Measurements from ENCODE around the gene MYO18A.
"Not testable (repeated sequence)": the region's sequence is repeated elsewhere in the genome, so short reads cannot be mapped to it uniquely, and the experiment has no call there.

Gene MYO18A

DNA sequence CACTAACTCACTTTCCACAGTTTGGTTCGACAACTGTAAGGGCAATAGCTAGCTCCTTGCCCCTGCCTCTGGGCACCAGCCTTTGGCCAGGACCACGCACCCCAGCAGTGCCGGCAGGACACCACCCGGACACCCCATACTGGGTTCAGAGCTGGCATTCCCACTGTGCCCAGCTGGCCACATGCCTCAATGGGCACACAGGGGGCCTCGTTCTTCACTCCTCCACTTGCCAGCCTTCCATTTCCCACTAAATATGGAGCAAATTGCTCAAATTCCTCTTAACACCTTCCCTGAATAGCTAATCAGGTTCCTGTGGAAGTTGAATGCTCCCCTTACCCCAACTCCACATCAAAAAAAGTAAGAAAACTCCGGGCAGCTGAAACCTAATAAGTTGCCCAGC is 84.8 kb downstream of the MYO18A start:
- no peak for DNase-seq

DNA sequence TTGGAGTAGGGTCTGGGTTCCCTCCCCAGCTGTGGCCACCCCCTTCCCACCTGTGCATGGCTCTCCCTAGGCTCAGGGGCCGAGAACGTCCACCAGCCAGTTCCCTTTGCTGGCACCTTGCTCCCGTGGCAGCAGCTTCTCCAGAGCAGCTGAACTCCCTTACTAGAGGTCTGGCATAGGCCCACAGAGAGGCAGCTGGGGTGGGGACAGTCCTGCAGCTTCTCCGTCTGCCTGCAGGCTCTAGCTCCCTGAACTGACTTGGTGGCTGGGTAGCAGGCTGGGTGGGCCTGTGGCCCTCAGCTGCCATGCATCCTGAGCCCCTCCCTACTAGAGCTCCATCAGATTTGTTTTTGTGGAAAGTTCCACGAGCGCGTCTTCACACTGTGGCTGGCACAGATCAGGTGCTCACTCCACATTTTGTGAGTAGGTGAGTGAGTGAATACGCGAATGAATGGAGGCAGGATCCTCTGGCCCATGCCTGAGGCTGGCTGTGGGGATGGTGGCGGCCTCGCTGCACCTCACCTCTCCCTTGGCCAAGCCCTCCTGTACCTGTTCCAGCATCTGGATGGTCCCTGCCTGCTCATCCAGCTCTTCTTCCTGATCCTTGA is 86.0 kb downstream of the MYO18A start:
- no peak for DNase-seq

DNA sequence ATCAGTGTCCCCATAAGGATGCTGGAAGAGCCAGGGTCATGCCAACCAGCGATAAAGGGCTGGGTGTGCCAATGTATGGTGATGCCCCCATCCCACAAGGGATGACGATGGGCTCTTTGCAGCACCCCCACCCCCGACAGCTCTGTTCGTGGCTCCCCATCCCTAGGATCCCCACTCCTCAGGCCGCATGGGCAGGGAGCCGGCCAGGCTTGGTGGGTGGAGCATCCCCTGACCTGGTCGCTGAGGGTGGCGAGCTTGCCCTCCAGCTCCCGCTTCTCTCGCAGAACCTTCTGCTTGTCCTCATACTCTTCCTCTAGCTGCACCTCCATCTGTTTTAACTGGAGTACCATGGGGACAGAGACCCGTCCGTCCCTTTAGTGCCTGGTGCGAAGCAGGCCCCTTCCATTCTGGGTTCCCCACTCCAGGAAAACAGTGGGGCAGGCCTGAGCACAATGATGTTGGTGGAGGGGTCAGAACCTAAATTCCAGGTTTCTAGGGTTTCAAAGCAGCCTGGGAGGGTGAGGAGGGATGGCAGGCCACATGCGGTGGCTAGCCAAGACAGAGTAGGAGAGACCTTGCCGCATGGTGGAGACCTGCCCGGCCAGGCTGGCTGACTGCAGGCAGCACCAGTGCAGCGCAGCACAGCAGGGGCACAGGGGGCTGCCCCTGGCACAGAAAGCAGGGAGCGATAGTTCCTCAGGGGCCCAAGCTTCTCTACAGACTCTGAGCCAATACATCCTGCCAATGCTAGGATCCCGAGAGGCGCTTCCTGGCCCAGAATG is 86.9 kb downstream of the MYO18A start:
- DNase-seq, result no peak

DNA sequence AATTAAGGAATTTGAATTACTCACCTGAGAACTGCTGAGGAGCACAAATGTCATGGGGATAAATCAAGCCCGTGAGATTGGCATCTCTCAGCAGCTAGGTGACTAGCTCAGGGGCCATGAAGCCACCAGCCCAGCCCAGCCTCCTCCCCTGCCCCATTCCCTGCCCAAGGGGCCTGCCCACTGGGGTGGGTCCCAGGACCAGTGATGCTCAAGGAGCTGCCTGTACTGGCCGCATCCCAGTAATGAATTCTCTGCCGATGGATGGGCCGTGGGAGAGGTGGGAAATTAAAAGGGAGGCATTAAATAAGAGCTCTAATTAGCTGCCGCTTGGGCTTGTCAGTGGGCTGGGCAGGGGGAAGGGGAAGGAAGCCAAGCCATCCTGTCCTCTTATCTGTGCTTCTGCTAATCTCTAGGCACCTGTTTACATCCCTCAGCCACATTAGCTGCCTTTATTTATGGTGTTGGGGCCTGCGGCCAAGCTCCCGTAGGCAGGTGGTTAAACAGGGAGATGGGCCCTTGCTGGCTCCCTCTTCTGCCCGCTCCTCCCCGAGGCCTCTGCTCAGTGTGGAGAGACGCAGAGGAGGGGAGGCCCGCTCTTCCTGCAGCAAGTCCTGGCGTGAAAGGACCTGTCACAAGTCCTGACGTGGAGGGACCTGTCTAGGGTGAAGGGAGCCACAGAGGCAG is 88.5 kb downstream of the MYO18A start:
- no peak for DNase-seq

DNA sequence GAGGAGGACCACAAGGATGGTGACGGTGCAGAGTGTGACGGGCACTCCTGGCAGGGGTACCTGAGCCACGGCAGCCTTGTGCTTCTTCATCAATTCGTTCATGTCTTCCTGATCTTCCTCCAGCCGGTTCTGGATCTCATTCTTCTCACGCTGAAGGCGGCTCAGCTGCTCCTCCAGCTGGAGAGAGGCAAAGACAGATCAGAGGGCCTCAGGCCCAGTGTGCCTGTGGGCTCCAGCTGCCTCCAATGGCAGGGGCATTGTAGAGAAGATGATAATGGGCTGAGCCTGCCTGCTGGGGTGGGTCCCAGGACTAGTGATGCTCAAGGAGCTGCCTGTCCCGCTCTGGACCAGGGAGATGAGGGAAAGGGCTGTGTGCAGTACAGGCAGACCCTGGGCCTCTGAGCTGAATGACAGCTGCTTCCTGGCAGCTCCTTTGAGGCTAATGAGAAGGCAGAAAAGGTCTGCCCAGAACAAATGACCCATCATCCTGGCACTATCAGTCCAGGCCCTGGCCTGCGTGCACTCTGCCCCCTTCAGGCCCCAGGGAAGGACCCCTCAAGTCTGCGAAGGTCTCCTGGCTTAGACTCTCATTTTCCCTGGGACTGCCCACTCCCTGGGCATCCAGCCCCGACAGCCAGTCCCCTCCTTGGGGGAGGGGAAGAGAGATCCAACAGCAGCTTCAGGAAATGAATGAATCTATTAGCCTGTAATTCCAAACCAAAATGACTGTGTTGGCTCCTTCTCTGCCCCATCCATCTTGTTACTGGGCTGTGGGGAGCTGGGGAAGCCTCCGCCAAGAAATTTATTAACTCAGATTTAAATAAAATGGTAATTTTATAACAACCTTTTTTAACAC is 89.2 kb downstream of the MYO18A start:
- DNase-seq, result no peak

DNA sequence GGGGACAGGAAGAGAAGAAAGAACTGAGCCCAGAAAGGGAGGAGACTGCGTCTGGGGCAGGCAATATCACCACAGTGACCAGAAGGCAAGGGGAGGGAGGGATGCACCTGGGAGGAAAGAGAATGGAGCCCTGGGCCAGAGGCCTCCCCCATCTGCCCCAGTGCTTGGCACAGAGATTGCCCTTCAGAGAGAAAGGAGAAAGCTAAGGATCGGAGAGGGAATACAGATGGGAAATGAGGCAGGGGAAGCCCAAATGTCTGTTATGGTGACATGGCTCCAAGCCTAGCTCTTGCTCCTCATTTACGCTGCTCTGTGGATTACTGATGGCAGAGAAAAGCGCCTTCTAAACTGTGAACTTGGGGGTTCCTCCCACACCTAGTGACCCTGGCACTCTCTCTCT is 90.1 kb downstream of the MYO18A start:
- no peak for DNase-seq

DNA sequence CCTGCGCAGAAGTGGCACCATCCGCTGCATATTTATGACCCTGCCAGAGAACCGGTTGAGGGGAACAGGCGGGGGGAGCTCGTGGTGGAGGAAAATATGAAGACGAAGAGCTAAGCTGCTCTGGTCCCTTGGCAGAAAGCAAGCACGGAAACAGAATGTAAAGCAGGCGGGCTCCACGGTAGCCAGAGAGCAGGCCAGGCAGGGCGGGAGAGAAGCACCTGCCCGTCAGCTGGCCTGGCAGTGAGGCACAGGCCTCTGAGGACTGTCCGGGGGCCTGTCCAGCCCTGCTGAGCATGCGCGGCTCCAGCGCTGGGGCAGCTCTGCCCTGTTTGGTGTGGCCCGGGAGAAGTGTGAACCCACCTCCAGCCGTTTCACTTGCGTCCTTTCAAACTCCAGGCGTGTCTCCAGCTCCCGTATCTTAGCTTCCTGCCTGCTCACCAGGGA is 90.6 kb downstream of the MYO18A start:
- DNase-seq, result no peak

DNA sequence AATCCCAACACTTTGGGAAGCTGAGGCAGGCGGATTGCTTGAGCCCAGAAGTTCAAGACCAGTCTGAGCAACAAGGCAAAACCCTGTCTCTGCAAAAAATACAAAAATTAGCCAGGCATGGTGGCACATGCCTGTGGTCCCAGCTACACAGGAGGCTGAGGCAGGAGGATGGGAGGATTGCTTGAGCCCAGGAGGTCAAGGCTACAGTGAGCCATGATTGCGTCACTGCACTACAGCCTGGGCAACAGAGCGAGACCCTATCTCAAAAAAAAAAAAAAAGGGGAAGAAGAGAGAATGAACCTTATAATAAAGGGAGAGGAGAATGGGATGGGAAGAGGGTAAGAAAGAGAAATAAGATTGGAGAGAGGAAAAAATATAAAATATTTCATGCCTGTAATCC is 91.4 kb downstream of the MYO18A start:
- DNase-seq, result not testable (repeated sequence)

DNA sequence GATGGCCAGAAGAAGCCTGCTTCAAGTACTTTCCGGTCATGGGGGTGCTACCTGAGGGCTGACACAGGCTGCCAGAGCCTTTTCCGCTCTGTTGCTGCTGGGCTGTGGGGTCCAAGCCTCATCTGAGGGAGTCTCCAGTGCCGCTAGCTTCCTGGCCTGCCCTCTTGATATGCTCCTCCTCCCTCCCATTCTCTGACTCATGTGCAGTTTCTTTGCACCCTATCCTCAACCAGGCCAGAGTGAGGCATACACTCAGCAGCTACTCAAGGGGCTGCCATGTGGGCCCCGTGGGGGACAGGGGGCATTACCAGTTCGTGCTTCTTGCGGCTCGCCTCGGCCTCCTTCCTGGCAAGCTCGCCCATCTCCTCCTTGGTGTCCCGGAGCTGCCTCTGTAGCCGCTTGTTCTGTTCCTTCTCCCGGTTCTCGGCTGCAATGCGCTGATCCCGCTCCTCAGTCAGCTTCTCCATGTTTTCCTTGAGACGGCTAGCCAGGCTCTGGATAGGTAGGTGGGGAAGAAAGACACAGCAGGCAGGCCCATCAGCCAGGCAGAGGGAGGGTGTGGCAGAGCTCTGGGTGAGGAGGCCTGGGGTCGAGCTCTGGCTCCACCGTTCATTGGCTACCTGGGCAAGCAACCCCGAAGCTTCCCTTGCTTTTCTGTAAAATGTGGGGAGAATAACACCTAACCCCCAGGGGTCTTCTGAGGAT is 93.4 kb downstream of the MYO18A start:
- no peak for DNase-seq

DNA sequence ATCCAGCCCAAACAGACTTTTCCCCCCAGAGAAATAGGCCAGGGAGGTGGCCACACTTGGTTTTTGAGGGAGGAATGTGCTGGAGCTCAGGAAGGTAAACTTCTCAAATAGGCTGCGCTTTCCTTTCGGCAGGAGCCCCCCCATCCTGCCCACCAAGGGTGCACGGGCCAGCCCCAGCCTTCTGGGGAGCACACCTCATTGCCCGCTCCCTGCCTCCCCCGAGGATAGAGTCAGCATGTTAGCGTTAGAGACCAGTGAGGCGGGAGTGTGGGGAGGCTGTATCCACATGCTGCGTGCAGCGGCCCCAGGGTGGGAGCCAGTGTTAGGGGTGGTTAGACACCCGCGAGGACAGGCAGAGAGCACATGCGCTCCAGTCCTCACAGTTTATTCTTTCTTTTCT is 95.0 kb downstream of the MYO18A start:
- DNase-seq, result no peak

DNA sequence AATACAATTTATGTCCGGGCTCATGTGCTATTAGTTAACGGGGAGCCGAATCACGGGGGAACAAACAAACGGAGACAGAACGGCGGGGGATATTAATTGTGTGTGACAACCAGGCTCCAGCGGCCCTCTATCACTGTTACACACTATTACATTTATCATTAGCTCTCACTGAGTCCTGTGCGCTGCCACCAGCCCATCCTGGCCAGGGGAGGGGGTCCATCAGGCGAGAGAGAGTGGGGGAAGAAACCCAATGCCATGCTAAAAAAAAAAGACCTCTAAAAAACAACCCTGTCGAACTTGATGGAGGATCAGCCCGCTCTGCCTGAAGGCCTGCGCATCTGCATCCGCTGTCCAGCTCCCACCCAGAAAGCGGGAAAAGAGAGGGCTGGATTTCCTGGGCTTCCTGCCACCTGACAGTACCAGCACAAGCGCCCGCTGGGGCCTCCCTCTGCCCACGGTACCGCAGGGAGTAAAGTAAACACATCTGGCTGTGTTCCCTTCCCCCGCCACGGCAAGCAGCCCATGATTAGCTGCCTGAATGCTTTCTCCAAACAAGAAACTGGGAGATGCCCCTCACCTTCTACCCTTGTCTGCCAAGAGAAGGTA is 95.6 kb downstream of the MYO18A start:
- no peak for DNase-seq

DNA sequence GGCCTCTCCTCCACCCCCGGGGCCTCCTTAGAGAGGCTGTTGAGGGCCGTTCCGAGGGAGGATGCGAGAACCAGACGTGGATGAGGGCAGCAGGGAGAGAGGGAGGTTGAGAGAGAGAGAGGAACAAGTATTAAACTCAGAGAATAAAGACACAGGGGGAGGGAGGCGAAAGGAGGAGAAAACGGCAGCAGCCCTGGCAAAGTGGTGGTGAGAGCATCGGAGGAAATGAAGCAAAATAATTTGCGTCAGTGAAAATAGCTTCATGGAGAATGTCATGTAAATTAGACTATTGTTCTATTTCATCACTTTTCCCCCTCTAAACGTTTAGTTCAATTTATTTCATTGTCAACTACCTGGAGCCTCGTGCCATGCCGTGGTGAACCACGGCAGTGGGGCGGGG is 99.2 kb downstream of the MYO18A start:
- no peak for DNase-seq

DNA sequence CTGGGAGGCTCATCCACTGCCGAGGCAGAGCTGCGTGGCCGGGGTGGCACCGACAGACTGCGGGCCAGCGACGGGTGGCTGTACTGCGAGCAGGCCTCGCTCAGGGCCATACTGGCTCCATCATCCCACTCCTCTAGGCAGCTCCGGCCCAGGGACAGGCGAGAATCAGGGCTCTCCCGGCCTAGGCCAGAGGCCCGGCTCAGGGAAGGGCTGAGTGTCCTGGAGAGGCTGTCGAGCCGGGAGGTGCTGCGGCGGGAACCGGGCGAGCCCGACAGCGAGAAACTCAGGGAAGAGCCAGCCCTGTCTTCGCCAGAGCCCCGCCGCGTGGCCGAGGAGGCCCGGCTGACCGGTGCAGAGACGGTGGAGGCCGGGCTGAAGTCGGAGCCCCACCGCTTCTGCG is 99.9 kb downstream of the MYO18A start:
- no peak for DNase-seq

DNA sequence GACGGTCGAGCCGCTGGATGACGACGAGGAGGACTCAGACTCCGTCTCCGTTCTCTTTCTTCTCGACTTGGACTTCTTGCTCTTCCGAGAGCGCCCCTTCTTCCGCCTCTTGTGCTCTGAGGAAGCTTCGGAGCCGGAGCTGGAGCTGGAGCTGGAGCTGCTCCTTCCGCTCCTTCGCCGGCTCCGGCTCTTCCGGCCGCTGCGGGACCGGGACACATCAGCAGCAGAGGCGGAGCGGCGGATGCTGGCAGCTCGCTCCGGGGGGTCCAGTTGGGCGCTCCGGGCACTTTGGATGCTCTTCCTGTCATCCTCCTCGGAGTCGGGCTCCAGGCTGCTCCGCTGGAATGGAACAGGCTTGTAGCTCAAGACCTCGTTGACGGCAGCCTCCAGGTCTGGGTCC is 100.3 kb downstream of the MYO18A start:
- DNase-seq, result no peak

DNA sequence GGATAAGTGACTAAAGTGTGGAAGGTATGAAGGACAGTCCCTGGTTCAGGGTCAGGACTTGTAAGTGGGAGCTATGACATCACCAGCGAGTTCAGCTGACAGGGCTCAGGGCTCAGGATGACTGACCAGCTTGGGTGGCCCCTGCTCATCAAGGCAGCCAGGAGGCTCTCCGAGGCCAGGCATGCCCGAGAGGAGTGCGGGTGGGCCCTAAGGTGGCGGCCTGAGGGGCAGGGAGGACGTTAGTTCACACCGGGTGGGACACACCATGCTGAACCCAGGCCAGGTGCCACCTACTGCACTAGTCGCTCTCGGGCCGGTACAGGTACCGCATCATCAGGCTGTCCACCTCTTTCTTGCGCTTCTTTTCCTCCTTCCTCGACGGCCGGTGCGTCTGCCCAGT is 100.8 kb downstream of the MYO18A start:
- no peak for DNase-seq

DNA sequence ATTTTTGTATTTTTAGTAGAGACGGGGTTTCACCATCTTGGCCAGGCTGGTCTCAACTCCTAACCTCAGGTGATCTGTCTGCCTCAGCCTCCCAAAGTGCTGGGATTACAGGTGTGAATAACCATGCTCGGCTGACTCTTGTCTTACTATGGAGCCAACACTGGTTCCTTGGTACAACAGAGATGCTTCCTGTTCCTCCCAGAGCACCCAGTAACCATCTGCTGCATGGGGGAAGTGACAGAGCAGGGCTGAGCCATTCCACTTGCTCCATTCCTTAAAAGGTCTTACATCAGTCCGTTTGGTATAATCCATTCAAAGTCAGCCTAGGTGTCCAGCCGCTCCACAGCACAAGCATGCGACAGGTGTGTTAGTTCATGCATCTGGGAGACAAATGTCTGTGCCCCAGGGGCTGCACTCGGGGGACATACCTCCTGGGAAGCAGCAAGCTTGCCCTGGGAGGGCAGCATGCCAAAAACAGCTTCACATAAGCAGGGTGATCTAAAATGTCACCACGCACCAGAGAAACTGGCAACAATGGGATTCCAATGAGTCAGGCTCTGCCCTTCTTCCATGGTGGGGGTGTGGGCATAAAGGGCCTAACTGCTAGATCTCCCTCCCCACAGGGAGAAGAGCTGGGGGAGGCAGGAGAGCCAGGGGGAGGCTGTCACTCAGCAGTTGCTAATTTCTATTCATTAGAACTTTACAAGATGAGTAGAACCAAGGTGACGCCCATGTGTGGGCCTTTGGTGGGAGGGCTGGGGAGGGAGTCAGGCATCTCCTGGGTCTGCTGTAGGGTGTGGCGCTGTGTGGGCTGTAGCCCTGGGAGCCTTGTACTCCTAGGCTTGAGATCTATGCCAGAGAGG is 101.8 kb downstream of the MYO18A start:
- peak; percentile 18 for DNase-seq

DNA sequence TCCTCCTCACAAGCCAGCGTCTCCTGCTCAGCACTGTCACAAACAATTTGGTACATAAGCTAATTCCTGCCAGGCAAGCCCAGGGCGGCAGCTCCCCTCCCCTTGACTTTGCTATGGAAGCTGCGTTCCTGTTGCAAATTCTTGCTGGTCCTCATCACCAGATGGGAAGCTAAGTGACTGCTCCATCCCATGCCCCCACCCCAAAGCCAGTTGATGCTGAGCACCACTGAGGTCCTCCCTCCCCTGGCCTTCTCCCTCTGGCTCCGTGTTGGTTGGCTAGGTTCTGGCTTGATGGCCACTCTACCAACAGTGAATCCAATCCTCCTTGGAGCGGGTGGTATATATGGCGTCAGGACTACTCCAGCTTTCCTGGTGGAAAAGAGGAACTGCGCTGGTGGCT is 102.9 kb downstream of the MYO18A start:
- DNase-seq, result no peak

DNA sequence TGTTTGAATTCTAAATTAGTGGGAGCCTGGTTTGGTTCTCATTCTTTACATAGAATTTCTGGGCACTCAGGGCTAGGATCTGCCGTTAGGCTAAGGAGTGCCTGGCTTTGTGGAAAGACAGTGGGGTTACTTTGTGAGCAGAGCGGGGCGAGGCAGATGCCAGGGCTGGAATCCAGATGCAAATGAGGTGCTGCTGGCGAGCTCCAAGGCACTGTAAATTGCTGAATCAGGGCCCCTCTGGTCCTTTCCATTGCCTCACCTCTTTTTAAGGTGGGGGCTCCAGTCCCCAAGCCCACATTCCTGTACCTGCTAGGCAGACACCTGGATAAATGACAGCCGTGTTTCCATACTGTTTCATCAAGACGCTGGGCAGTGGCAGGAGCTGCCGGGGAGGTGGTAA is 103.5 kb downstream of the MYO18A start:
- DNase-seq, result no peak

DNA sequence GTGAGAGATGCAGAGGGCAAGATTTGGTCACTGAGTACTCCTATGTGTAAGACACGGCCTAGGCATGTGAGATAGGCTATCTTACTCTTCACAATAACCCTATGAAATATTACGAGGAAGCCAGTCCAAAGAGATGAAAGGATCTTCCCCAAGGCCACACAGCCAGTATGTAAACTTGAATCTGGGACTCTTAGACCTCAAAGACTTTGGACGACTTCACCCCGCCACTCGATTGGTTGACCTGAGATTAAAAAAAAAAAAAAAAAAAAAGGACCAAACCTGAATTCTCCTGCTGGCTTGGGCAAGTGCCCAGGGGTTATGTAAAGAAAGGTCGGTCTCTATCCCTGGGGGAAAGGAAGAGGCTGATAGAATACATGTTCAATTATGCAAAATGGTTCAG is 104.1 kb downstream of the MYO18A start:
- DNase-seq, result no peak

DNA sequence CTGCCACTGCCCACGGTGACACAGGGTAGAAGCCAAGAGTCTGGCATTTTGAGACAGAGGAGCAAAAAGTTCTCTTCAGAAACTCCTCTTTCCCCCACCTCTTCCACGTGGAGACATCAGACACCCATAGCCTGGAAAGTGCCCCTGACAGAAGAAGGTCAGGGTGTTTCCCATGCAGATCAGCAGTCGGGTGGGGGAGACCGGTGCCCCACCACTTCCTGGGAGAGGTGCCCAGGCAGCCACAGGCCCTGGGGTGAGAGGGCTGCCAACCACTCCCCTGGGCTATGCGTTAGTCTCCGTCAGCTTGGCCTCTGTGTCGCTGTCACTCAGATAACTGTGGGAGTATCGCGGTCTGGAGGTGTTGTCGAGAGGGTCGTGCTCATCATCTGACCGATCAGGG is 105.7 kb downstream of the MYO18A start:
- DNase-seq, result no peak

DNA sequence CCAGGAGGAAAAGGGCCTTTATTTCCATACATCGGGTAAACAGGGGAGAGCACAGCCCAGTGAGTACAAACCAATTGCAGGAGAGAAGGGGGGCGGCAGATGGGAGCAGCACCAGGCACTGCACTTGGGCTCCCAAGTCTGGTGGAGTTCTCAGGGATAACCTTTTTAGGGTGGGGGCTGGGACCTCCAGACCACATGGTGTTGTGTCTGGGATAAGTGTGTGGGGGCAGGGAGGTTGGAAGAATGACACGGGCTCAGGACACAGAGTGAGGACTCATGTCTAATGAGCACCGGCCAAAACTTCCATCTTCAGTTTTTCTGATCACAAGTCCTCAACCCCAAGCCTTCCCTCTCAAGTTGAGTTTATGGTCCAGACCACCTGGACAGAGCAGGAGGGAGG is 106.7 kb downstream of the MYO18A start:
- DNase-seq, result no peak

All from MV-4-11 (cell line).